Daoy (cell line): ENCODE data around the gene LARP7. TPM values are rescaled to one million over a fixed set of nuclear protein-coding genes. Genes with fewer than 3 reads are reported as not detected.
"Not testable (repeated sequence)": the region's sequence is repeated elsewhere in the genome, so short reads cannot be mapped to it uniquely, and the experiment has no call there.

Experiments
- DNase-seq: peaks from one replicate; pipeline ENCODE4 v3.0.0-alpha.2; 2015; ENCODE audit warnings: low read depth
- total RNA-seq: library from RNA; depleted of rRNA; stranded (reverse); fragments of >200 nt; shearing (Covaris generic); gene quantifications from 2 replicates; pipeline ENCODE4 v1.2.3, GENCODE V29; 2014; rRNA removed

LARP7 gene
- 24.1 and 39.7 TPM in 2 replicates for total RNA-seq

GRCh38 chr4:112636688-112637551, at the start of gene LARP7, which contains the start of gene ZGRF1:
TSS of gene LARP7 (plus strand) at chr4:112637143. CDS start at chr4:112644670, 7,527 bp downstream.
TSS of gene ZGRF1 (minus strand) at chr4:112636909. CDS start at chr4:112633176, 3,733 bp downstream.
- peak; percentile 96 for DNase-seq

GRCh38 chr4:112589206-112589605, 47.7 kb upstream of the LARP7 start:
- DNase-seq: peak; percentile 4

- no peak for DNase-seq
These were observed 45.4 kb upstream of the LARP7 start for GRCh38 chr4:112591593-112591992.

- no peak for DNase-seq
These were observed 44.2 kb upstream of the LARP7 start for GRCh38 chr4:112592717-112593116.

- DNase-seq: no peak
These were observed 43.4 kb upstream of the LARP7 start for GRCh38 chr4:112593438-112594133.

- no peak for DNase-seq
These were observed 42.0 kb upstream of the LARP7 start for GRCh38 chr4:112594993-112595392.

GRCh38 chr4:112604589-112604988, 32.4 kb upstream of the LARP7 start:
- DNase-seq: peak; percentile 5

- not testable (repeated sequence) for DNase-seq
These were observed 24.1 kb upstream of the LARP7 start for GRCh38 chr4:112612814-112613213.

- no peak for DNase-seq
These were observed 20.0 kb upstream of the LARP7 start for GRCh38 chr4:112616984-112617383.

- DNase-seq: no peak
These were observed 10.7 kb upstream of the LARP7 start for GRCh38 chr4:112626228-112626627.

GRCh38 chr4:112633477-112634235, 3.3 kb upstream of the LARP7 start:
- DNase-seq: no peak

- DNase-seq: no peak
These were observed 566 bp downstream of the LARP7 start for GRCh38 chr4:112637552-112637866.

GRCh38 chr4:112642526-112642925, 5.6 kb downstream of the LARP7 start:
- DNase-seq: no peak

- DNase-seq: not testable (repeated sequence)
These were observed 7.9 kb downstream of the LARP7 start for GRCh38 chr4:112644595-112645535.

- no peak for DNase-seq
These were observed 8.8 kb downstream of the LARP7 start for GRCh38 chr4:112645541-112646329.

GRCh38 chr4:112646632-112647537, 9.9 kb downstream of the LARP7 start:
- DNase-seq: no peak

- DNase-seq: no peak
These were observed 10.8 kb downstream of the LARP7 start for GRCh38 chr4:112647785-112648184.

GRCh38 chr4:112648263-112649054, 11.5 kb downstream of the LARP7 start:
- DNase-seq: no peak
